DND-41 (cell line): ENCODE data around the gene HECW1.

Source experiments
- EZH2 ChIP-seq: IDR thresholded peaks from 3 replicates; pipeline ENCODE4 v1.6.1; 2012; ENCODE audit warnings: borderline replicate concordance, low read depth, mild to moderate bottlenecking, moderate library complexity, low read length, inconsistent platforms; ENCODE audit not compliant: severe bottlenecking
- TF ChIP-seq, protein P1 (sequence below): IDR thresholded peaks from 2 replicates; pipeline ENCODE4 v1.5.1; 2012; ENCODE audit warnings: borderline replicate concordance, low read length, moderate library complexity, mild to moderate bottlenecking; ENCODE audit not compliant: poor library complexity, severe bottlenecking; ENCODE audit errors: extremely low read depth

DNA sequence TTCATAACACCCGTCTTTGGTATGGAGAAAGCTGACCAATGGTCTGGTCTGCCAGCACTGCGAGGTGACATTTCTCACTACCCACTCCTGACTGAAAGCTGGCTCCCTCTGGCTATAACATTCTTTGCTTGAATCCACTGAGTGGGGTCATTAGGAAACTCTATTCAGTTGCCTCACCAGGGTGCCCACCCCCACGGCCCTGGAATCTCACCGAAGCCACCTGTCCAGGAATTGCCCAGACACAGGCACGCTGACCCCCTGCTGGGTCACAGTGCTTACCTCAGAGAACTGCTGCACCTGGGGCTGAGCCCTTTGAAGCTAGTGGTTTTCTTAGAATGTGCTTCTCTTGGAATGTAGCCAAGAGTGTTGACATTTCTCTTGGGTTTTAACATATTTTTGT lies 28.6 kb downstream of the HECW1 start:
- TF ChIP-seq, protein P1, sequence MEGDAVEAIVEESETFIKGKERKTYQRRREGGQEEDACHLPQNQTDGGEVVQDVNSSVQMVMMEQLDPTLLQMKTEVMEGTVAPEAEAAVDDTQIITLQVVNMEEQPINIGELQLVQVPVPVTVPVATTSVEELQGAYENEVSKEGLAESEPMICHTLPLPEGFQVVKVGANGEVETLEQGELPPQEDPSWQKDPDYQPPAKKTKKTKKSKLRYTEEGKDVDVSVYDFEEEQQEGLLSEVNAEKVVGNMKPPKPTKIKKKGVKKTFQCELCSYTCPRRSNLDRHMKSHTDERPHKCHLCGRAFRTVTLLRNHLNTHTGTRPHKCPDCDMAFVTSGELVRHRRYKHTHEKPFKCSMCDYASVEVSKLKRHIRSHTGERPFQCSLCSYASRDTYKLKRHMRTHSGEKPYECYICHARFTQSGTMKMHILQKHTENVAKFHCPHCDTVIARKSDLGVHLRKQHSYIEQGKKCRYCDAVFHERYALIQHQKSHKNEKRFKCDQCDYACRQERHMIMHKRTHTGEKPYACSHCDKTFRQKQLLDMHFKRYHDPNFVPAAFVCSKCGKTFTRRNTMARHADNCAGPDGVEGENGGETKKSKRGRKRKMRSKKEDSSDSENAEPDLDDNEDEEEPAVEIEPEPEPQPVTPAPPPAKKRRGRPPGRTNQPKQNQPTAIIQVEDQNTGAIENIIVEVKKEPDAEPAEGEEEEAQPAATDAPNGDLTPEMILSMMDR, result no peak
- TF ChIP-seq EZH2, result no peak
